ENCODE results near the gene BUB1B.

DNA sequence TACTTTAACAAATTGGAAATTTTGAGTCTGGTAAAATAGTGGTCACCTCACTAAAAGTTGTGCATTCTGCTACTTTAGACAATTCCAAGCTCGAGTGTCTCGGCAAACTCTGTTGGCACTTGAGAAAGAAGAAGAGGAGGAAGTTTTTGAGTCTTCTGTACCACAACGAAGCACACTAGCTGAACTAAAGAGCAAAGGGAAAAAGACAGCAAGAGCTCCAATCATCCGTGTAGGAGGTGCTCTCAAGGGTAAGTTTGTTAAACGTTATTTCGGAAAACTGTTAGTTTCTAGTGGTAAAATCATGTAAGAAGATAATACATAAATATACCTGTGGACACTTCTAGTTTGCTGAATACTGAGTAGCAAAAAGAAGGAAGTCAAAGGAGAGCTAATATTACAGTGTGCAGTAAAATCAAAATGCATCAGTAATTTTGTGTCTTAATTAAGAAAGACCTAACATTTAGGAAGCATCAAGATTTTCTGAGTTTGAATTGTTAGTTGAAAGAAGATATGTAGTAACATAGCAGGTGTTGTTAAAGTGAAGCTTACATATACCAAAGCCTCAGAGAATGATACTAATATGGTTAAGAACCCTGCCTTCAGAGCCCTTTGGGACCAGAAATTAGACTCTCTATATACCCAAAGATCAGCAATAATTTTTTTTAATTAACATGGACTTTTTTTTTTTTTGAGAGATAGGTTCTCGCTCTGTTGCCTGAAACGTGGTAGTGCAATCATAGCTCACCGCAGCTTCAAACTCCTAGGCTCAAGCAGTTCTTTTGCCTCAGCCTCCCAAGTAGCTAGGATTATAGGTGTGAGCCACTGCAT is 23.0 kb downstream of the BUB1B start:
- TF ChIP-seq, protein P1, sequence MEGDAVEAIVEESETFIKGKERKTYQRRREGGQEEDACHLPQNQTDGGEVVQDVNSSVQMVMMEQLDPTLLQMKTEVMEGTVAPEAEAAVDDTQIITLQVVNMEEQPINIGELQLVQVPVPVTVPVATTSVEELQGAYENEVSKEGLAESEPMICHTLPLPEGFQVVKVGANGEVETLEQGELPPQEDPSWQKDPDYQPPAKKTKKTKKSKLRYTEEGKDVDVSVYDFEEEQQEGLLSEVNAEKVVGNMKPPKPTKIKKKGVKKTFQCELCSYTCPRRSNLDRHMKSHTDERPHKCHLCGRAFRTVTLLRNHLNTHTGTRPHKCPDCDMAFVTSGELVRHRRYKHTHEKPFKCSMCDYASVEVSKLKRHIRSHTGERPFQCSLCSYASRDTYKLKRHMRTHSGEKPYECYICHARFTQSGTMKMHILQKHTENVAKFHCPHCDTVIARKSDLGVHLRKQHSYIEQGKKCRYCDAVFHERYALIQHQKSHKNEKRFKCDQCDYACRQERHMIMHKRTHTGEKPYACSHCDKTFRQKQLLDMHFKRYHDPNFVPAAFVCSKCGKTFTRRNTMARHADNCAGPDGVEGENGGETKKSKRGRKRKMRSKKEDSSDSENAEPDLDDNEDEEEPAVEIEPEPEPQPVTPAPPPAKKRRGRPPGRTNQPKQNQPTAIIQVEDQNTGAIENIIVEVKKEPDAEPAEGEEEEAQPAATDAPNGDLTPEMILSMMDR (IDR thresholded peaks at IDR 0.05): no peak
- TF ChIP-seq POLR2A (IDR thresholded peaks at IDR 0.05): no peak

Measured in transverse colon (tissue), 3 donors.